Astrocyte (in vitro differentiated cells and primary cell): Measurements from ENCODE around the gene DLX3.

Experiments used
- EZH2 ChIP-seq: IDR thresholded peaks from 2 replicates; pipeline ENCODE4 v1.6.1; 2012; ENCODE audit warnings: mild to moderate bottlenecking, low read length, inconsistent platforms; ENCODE audit not compliant: insufficient read depth
- TF ChIP-seq, protein P1 (sequence below): IDR thresholded peaks from 2 replicates; pipeline ENCODE4 v1.5.1; 2011; ENCODE audit warnings: low read depth, mild to moderate bottlenecking, inconsistent platforms, low read length, moderate library complexity; ENCODE audit not compliant: insufficient read depth

DNA sequence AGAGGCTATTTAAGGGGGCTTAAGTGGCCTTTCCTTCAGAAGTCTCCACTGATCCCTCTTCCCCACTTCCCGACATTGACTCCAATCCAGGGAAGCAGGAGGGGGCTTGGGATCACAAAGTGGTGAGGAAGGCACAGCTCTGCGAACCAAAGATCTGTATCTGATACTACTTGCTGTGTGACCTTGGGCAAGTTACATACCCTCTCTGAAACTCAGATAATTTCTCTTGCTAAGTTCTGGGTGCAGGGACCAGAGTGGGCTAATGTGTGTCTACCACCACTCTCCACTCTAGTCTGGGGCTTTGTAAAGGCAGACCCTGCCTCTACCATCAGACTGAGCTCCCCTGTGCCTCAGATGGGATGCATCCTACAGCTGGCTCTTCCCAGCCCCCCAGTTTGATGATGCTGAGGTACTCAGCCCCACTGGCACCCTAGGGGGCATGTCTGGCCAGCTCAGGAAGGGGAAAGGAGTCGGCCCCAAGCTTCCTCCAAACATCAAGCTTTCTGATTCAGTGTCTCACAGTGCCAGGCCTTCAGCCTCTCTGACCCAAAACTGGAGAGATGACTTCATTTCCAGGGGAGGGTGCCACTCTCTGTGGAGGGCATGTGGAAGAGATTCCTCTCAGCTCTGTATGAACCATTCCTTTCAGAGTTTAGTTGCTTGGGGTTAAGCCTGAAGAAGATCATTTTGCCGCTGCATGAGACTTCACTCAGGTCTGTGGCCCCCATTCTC, 15.1 kb downstream of the DLX3 start:
- TF ChIP-seq, protein P1, sequence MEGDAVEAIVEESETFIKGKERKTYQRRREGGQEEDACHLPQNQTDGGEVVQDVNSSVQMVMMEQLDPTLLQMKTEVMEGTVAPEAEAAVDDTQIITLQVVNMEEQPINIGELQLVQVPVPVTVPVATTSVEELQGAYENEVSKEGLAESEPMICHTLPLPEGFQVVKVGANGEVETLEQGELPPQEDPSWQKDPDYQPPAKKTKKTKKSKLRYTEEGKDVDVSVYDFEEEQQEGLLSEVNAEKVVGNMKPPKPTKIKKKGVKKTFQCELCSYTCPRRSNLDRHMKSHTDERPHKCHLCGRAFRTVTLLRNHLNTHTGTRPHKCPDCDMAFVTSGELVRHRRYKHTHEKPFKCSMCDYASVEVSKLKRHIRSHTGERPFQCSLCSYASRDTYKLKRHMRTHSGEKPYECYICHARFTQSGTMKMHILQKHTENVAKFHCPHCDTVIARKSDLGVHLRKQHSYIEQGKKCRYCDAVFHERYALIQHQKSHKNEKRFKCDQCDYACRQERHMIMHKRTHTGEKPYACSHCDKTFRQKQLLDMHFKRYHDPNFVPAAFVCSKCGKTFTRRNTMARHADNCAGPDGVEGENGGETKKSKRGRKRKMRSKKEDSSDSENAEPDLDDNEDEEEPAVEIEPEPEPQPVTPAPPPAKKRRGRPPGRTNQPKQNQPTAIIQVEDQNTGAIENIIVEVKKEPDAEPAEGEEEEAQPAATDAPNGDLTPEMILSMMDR: no peak
- no peak for TF ChIP-seq EZH2
